ENCODE results near the gene CDIP1.

Gene CDIP1

GRCh38 chr16:4467916-4468315, 70.7 kb downstream of the CDIP1 start:
- no peak for TF ChIP-seq CTCF (IDR thresholded peaks at IDR 0.05)

- no peak for TF ChIP-seq CTCF (IDR thresholded peaks at IDR 0.05)
Observed at GRCh38 chr16:4465977-4466779, 72.4 kb downstream of the CDIP1 start.

GRCh38 chr16:4463522-4464163, 74.9 kb downstream of the CDIP1 start:
- TF ChIP-seq CTCF (IDR thresholded peaks at IDR 0.05) = no peak

GRCh38 chr16:4461250-4462085, 77.1 kb downstream of the CDIP1 start:
- no peak for TF ChIP-seq CTCF (IDR thresholded peaks at IDR 0.05)

GRCh38 chr16:4460936-4461249, 77.7 kb downstream of the CDIP1 start:
- no peak for TF ChIP-seq CTCF (IDR thresholded peaks at IDR 0.05)

Data from LNCAP (cell line).